Measurements from ENCODE around the gene SNAP47.

SNAP47 gene

GRCh38 chr1:227749225-227749624, 14.0 kb downstream of the SNAP47 start:
- TF ChIP-seq CREB5 (CRISPR knock-in tag; IDR thresholded peaks at IDR 0.05; ENCODE audit: low read depth) (no peak), ARNTL (CRISPR knock-in tag; IDR thresholded peaks at IDR 0.05; ENCODE audit: borderline replicate concordance, low read depth) (no peak), RARB (CRISPR knock-in tag; IDR thresholded peaks at IDR 0.05) (no peak), GLIS3 (CRISPR knock-in tag; IDR thresholded peaks at IDR 0.05) (no peak), ZNF8 (CRISPR knock-in tag; IDR thresholded peaks at IDR 0.05) (no peak), PPARA (CRISPR knock-in tag; IDR thresholded peaks at IDR 0.05; ENCODE audit: borderline replicate concordance) (no peak), TOX (CRISPR knock-in tag; IDR thresholded peaks at IDR 0.05; ENCODE audit: borderline replicate concordance) (no peak), ZNF70 (CRISPR knock-in tag; IDR thresholded peaks at IDR 0.05) (no peak)
- TF ChIP-seq, protein P1, sequence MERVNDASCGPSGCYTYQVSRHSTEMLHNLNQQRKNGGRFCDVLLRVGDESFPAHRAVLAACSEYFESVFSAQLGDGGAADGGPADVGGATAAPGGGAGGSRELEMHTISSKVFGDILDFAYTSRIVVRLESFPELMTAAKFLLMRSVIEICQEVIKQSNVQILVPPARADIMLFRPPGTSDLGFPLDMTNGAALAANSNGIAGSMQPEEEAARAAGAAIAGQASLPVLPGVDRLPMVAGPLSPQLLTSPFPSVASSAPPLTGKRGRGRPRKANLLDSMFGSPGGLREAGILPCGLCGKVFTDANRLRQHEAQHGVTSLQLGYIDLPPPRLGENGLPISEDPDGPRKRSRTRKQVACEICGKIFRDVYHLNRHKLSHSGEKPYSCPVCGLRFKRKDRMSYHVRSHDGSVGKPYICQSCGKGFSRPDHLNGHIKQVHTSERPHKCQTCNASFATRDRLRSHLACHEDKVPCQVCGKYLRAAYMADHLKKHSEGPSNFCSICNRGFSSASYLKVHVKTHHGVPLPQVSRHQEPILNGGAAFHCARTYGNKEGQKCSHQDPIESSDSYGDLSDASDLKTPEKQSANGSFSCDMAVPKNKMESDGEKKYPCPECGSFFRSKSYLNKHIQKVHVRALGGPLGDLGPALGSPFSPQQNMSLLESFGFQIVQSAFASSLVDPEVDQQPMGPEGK (CRISPR knock-in tag; IDR thresholded peaks at IDR 0.05; ENCODE audit: borderline replicate concordance): no peak
- TF ChIP-seq, protein P2, sequence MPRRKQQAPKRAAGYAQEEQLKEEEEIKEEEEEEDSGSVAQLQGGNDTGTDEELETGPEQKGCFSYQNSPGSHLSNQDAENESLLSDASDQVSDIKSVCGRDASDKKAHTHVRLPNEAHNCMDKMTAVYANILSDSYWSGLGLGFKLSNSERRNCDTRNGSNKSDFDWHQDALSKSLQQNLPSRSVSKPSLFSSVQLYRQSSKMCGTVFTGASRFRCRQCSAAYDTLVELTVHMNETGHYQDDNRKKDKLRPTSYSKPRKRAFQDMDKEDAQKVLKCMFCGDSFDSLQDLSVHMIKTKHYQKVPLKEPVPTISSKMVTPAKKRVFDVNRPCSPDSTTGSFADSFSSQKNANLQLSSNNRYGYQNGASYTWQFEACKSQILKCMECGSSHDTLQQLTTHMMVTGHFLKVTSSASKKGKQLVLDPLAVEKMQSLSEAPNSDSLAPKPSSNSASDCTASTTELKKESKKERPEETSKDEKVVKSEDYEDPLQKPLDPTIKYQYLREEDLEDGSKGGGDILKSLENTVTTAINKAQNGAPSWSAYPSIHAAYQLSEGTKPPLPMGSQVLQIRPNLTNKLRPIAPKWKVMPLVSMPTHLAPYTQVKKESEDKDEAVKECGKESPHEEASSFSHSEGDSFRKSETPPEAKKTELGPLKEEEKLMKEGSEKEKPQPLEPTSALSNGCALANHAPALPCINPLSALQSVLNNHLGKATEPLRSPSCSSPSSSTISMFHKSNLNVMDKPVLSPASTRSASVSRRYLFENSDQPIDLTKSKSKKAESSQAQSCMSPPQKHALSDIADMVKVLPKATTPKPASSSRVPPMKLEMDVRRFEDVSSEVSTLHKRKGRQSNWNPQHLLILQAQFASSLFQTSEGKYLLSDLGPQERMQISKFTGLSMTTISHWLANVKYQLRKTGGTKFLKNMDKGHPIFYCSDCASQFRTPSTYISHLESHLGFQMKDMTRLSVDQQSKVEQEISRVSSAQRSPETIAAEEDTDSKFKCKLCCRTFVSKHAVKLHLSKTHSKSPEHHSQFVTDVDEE (CRISPR knock-in tag; IDR thresholded peaks at IDR 0.05): no peak
- no peak for ATAC-seq

DNA sequence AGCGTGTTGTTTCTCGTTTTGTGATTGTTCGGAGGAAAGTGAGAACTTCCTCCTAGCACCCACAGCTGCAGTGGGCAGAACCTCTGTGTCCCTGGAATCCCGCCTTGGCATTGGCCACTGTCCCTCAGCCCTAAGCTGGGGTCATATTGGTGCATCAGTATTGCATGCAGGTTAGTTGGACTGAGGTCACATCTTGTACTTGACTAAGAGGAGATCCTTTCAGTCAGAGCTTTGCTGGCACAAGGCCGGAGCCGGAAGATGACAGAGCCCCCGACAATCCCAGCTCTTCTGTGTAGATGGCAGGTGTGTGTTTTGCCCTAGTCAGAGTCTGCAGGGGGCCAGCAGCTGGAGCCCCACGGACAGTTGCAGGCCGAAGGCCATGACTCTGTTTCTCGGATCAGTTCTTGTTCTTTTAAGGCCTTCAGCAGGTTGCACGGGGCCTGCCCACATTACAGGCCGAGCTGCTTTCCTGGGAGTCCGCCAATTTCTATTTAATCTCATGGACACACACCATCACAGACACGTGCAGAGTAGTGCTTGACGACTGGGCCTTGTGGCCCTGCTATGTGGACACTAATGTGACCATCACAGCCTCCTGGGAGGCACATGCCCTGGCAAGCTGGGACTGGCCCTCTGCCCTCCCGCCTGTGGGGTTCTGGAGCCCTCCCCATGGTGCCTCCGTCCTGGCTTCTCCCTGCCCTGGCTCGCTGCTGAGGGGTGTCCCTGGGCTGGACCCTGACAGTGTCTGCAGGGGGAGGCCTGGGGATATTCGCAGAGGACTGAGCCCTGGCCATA, 14.9 kb downstream of the SNAP47 start:
- ATAC-seq: no peak
- no peak for TF ChIP-seq ZFP30 (CRISPR knock-in tag; IDR thresholded peaks at IDR 0.05)
- no peak for TF ChIP-seq ZFP3 (CRISPR knock-in tag; IDR thresholded peaks at IDR 0.05)
- TF ChIP-seq ISL1 (CRISPR knock-in tag; IDR thresholded peaks at IDR 0.05): no peak
- TF ChIP-seq OSR1 (CRISPR knock-in tag; IDR thresholded peaks at IDR 0.05): no peak
- no peak for TF ChIP-seq ZNF565 (CRISPR knock-in tag; conservative IDR thresholded peaks at IDR 0.05; ENCODE audit: low read depth)
- TF ChIP-seq, protein P2 (CRISPR knock-in tag; IDR thresholded peaks at IDR 0.05): no peak
- no peak for TF ChIP-seq TOX (CRISPR knock-in tag; IDR thresholded peaks at IDR 0.05; ENCODE audit: borderline replicate concordance)

DNA sequence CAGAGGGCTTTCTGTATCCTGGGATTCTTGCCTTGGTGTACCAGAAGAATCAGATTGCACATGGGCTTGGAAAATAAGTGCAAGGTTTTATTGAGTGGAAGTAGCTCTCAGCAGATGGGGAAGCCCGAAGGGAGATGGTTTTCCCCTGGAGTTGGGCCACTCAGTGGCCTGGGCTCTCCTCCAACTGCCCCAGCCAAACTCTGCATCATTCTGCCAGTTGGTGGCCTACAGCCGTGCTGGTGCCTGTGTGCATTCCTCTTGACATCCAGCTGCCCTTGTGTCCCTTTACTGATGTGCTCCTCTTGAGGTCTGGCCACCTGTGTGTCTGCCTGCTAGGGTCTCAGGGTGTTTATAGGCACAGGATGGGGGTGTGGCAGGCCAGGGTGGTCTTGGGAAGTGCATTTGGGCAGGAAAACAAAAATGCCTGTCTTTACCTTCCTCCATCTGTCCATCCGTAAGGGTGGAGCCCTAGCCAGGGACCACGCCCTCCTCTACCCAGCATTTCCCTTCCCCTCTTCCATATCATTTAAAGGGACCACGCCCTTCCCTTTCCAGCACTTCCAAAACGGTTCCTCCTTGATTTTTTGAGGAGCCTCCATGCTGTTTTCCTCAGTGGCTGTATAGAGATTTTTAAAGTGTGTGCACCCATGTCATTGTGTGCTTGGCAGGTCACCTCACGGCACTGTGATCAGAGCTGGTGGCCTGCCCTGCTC, 18.9 kb downstream of the SNAP47 start:
- peak; percentile 29; the same call in 2 of the 3 replicates for ATAC-seq

GRCh38 chr1:227754958-227755357, 19.7 kb downstream of the SNAP47 start:
- no peak for ATAC-seq
- TF ChIP-seq ZFP30 (CRISPR knock-in tag; IDR thresholded peaks at IDR 0.05): no peak
- no peak for TF ChIP-seq ZNF8 (CRISPR knock-in tag; IDR thresholded peaks at IDR 0.05)
- no peak for TF ChIP-seq GLIS3 (CRISPR knock-in tag; IDR thresholded peaks at IDR 0.05)
- TF ChIP-seq ZC3H10 (CRISPR knock-in tag; IDR thresholded peaks at IDR 0.05): no peak
- no peak for TF ChIP-seq ARNTL (CRISPR knock-in tag; IDR thresholded peaks at IDR 0.05; ENCODE audit: borderline replicate concordance, low read depth)
- TF ChIP-seq PPARA (CRISPR knock-in tag; IDR thresholded peaks at IDR 0.05; ENCODE audit: borderline replicate concordance): no peak
- TF ChIP-seq, protein P1 (CRISPR knock-in tag; IDR thresholded peaks at IDR 0.05; ENCODE audit: borderline replicate concordance): no peak
- TF ChIP-seq ZNF565 (CRISPR knock-in tag; conservative IDR thresholded peaks at IDR 0.05; ENCODE audit: low read depth): no peak
- TF ChIP-seq CREB5 (CRISPR knock-in tag; IDR thresholded peaks at IDR 0.05; ENCODE audit: low read depth): no peak
- no peak for TF ChIP-seq OSR1 (CRISPR knock-in tag; IDR thresholded peaks at IDR 0.05)
- TF ChIP-seq TCF4 (CRISPR knock-in tag; IDR thresholded peaks at IDR 0.05; ENCODE audit: borderline replicate concordance): no peak
- TF ChIP-seq, protein P3, sequence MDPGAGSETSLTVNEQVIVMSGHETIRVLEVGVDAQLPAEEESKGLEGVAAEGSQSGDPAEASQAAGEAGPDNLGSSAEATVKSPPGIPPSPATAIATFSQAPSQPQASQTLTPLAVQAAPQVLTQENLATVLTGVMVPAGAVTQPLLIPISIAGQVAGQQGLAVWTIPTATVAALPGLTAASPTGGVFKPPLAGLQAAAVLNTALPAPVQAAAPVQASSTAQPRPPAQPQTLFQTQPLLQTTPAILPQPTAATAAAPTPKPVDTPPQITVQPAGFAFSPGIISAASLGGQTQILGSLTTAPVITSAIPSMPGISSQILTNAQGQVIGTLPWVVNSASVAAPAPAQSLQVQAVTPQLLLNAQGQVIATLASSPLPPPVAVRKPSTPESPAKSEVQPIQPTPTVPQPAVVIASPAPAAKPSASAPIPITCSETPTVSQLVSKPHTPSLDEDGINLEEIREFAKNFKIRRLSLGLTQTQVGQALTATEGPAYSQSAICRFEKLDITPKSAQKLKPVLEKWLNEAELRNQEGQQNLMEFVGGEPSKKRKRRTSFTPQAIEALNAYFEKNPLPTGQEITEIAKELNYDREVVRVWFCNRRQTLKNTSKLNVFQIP (CRISPR knock-in tag; IDR thresholded peaks at IDR 0.05; ENCODE audit: borderline replicate concordance, low read depth): no peak

More for the DNA sequence above, 18.9 kb downstream of the SNAP47 start:
- TF ChIP-seq PPARA (CRISPR knock-in tag; IDR thresholded peaks at IDR 0.05; ENCODE audit: borderline replicate concordance) (no peak), ESRRG (CRISPR knock-in tag; IDR thresholded peaks at IDR 0.05) (no peak)

All from SK-N-SH treated with all-trans-retinoic acid at 6 μM for 48 hours (cell line).